Stimulated activated CD4-positive, alpha-beta T cell treated with anti-CD3 and anti-CD28 coated beads, Interleukin-4, amount 100 ng/mL, for 24 hours (primary cell): ENCODE data around the gene NAALADL2.
"Not testable (repeated sequence)": the region's sequence is repeated elsewhere in the genome, so short reads cannot be mapped to it uniquely, and the experiment has no call there.

Experiments
- DNase-seq: peaks from one replicate; pipeline ENCODE4 v3.0.0-alpha.2; 2020

Gene NAALADL2

GRCh38 chr3:175731543-175731942 is 872.4 kb downstream of the NAALADL2 start:
- no peak for DNase-seq

GRCh38 chr3:175732017-175732416 is 872.9 kb downstream of the NAALADL2 start:
- no peak for DNase-seq

- DNase-seq = no peak
Measured at GRCh38 chr3:175735866-175736265, 876.7 kb downstream of the NAALADL2 start.

- no peak for DNase-seq
Measured at GRCh38 chr3:175737646-175738572, 878.8 kb downstream of the NAALADL2 start.

- no peak for DNase-seq
Measured at GRCh38 chr3:175741951-175742350, 882.8 kb downstream of the NAALADL2 start.

GRCh38 chr3:175743733-175744400 is 884.7 kb downstream of the NAALADL2 start:
- no peak for DNase-seq

- no peak for DNase-seq
Measured at GRCh38 chr3:175746308-175746707, 887.2 kb downstream of the NAALADL2 start.

- DNase-seq = no peak
Measured at GRCh38 chr3:175748087-175748730, 889.1 kb downstream of the NAALADL2 start.

- DNase-seq = no peak
Measured at GRCh38 chr3:175749981-175750380, 890.8 kb downstream of the NAALADL2 start.

- DNase-seq = no peak
Measured at GRCh38 chr3:175751089-175751488, 892.0 kb downstream of the NAALADL2 start.

- no peak for DNase-seq
Measured at GRCh38 chr3:175763948-175764347, 904.8 kb downstream of the NAALADL2 start.

GRCh38 chr3:175764722-175765121 is 905.6 kb downstream of the NAALADL2 start:
- no peak for DNase-seq

- DNase-seq = no peak
Measured at GRCh38 chr3:175770426-175770825, 911.3 kb downstream of the NAALADL2 start.

- DNase-seq = no peak
Measured at GRCh38 chr3:175777495-175777894, 918.4 kb downstream of the NAALADL2 start.

GRCh38 chr3:175777965-175778364 is 918.8 kb downstream of the NAALADL2 start:
- no peak for DNase-seq

- DNase-seq = no peak
Measured at GRCh38 chr3:175778994-175779393, 919.9 kb downstream of the NAALADL2 start.

- not testable (repeated sequence) for DNase-seq
Measured at GRCh38 chr3:175787109-175787508, 928.0 kb downstream of the NAALADL2 start.

GRCh38 chr3:175792245-175792644 is 933.1 kb downstream of the NAALADL2 start:
- DNase-seq = no peak

- no peak for DNase-seq
Measured at GRCh38 chr3:175798326-175798725, 939.2 kb downstream of the NAALADL2 start.

- DNase-seq = no peak
Measured at GRCh38 chr3:175805825-175806224, 946.7 kb downstream of the NAALADL2 start.

GRCh38 chr3:175807175-175807574 is 948.0 kb downstream of the NAALADL2 start:
- DNase-seq = no peak

- no peak for DNase-seq
Measured at GRCh38 chr3:175818811-175819464, 959.8 kb downstream of the NAALADL2 start.
